Measurements from ENCODE around the gene ZNF599. TPM values are rescaled to one million over a fixed set of nuclear protein-coding genes. Genes with fewer than 3 reads are reported as not detected.

ZNF599 gene
- polyA plus RNA-seq, 1 donor, result 7.2 TPM

GRCh38 chr19:34744896-34745690 lies 27.9 kb downstream of the ZNF599 start:
- DNase-seq, result no peak

- no peak for DNase-seq
Measured at GRCh38 chr19:34734537-34735103, 38.4 kb downstream of the ZNF599 start.

GRCh38 chr19:34733746-34734536 lies 39.1 kb downstream of the ZNF599 start, which contains the start of gene ZNF181:
Gene ZNF181 (plus strand): TSS chr19:34734243. CDS start chr19:34735038, 795 bp downstream.
- DNase-seq, result peak; percentile 92

GRCh38 chr19:34733266-34733745 lies 39.7 kb downstream of the ZNF599 start:
- no peak for DNase-seq

- DNase-seq, result peak; percentile 3
Measured at GRCh38 chr19:34732612-34733211, 40.3 kb downstream of the ZNF599 start.

- DNase-seq, result no peak
Measured at GRCh38 chr19:34731964-34732363, 41.1 kb downstream of the ZNF599 start.

GRCh38 chr19:34731019-34731829 lies 41.8 kb downstream of the ZNF599 start:
- no peak for DNase-seq

GRCh38 chr19:34725400-34725799 lies 47.6 kb downstream of the ZNF599 start:
- no peak for DNase-seq

GRCh38 chr19:34722353-34722752 lies 50.7 kb downstream of the ZNF599 start:
- DNase-seq, result no peak

- no peak for DNase-seq
Measured at GRCh38 chr19:34715357-34715756, 57.7 kb downstream of the ZNF599 start.

- no peak for DNase-seq
Measured at GRCh38 chr19:34713262-34713637, 59.8 kb downstream of the ZNF599 start.

GRCh38 chr19:34712395-34713261 lies 60.4 kb downstream of the ZNF599 start:
- peak; percentile 42 for DNase-seq

- DNase-seq, result no peak
Measured at GRCh38 chr19:34711890-34712289, 61.1 kb downstream of the ZNF599 start.

Other genes with a start within 250 kb of the ZNF599 start
- gene SCGB2B2, start 96.1 kb downstream of the ZNF599 start, polyA plus RNA-seq (ENCODE audit: insufficient read length), result 0.90 TPM
- 43.4 TPM for gene ZNF302, start 95.5 kb downstream of the ZNF599 start, polyA plus RNA-seq (ENCODE audit: insufficient read length)
- 13.4 TPM for gene ZNF181, start 39.0 kb downstream of the ZNF599 start, polyA plus RNA-seq (ENCODE audit: insufficient read length)
- gene ZNF30, start 153.7 kb upstream of the ZNF599 start, polyA plus RNA-seq (ENCODE audit: insufficient read length), result 3.9 TPM
- 2.7 TPM for gene ZNF792, start 191.0 kb upstream of the ZNF599 start, polyA plus RNA-seq (ENCODE audit: insufficient read length)
- 48.5 TPM for gene GRAMD1A, start 227.1 kb upstream of the ZNF599 start, polyA plus RNA-seq (ENCODE audit: insufficient read length)

Data from hindlimb muscle (tissue), 1 donor.